Kasumi-1 (cell line): ENCODE results near the gene SPG11.
"Not testable (repeated sequence)": the region's sequence is repeated elsewhere in the genome, so short reads cannot be mapped to it uniquely, and the experiment has no call there.

Experiments
- DNase-seq, 2 experiments: peaks; one replicate each; lab custom pipeline; 2025; lab: John Stamatoyannopoulos, UW

The SPG11 gene

DNA sequence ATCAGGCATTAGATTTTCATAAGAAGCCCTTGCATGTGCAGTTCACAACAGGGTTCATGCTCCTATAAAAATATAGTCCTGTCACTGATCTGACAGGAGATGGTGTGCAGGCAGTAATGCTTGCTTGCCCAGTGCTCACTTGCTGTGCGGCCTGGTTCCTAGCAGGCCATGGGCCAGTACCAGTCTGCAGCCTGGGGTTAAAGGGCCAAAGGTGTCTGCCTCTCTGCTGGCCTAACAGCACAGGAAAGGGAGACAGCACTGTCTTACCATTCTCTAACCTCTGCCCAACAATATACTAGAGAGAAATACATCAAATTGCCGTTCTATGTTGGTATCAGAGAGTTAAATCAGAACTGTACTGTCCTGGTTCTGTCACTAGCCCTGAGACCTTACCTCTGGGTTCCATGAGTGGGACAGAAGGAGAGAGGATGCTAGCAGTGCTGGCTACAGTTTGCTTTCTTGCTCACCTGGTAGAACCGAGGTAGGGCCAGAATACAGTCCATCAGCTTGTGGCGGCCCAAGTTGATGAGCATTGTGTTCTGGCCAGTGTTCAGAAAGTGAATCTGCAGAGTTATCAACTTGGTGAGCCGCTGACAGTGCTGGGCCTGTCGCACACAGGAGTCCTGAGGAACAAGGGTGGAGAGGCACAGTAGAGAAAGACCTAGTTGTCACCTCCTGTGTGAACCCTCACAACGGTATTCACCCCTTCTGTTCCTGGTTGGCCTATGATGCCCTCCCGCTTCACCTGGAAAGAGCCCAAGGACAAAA lies 97.9 kb downstream of the SPG11 start:
- DNase-seq: no peak

- not testable (repeated sequence) for DNase-seq
Measured at GRCh38 chr15:44560926-44561325, 102.5 kb downstream of the SPG11 start.

GRCh38 chr15:44554934-44555723 lies 108.3 kb downstream of the SPG11 start:
- no peak for DNase-seq

DNA sequence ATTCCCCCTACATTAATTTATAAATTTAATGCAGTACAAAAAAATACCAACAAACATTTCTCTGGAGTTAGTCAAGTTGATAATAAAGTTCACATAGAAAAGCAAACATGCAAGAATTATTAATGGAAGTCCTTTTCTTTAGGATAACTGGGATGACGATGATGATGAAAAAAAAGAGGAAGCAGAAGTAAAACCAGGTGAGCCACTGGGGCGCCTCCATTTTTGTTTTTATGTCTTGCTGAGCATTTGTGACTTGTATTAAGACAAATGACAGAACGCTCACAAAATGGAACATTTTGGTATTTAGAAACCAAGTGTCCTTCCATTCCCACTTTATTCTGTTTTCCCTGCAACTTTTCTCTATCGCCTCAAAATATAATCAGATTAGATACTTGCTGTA lies 112.7 kb downstream of the SPG11 start:
- DNase-seq: no peak

GRCh38 chr15:44550256-44550655 lies 113.2 kb downstream of the SPG11 start:
- DNase-seq: no peak

DNA sequence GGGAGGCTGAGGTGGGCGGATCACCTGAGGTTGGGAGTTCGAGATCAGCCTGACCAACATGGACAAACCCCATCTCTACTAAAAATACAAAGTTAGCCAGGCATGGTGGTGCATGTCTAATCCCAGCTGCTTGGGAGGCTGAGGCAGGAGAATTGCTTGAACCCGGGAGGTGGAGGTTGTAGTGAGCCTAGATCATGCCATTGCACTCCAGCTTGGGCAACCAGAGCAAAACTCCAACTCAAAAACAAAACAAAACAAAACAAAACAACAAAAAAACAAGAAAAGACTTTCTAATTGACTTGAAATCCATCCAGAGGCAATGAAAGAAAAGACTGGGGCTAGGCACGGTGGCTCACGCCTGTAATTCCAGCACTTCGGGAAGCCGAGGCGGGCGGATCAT lies 114.3 kb downstream of the SPG11 start:
- DNase-seq: not testable (repeated sequence)

DNA sequence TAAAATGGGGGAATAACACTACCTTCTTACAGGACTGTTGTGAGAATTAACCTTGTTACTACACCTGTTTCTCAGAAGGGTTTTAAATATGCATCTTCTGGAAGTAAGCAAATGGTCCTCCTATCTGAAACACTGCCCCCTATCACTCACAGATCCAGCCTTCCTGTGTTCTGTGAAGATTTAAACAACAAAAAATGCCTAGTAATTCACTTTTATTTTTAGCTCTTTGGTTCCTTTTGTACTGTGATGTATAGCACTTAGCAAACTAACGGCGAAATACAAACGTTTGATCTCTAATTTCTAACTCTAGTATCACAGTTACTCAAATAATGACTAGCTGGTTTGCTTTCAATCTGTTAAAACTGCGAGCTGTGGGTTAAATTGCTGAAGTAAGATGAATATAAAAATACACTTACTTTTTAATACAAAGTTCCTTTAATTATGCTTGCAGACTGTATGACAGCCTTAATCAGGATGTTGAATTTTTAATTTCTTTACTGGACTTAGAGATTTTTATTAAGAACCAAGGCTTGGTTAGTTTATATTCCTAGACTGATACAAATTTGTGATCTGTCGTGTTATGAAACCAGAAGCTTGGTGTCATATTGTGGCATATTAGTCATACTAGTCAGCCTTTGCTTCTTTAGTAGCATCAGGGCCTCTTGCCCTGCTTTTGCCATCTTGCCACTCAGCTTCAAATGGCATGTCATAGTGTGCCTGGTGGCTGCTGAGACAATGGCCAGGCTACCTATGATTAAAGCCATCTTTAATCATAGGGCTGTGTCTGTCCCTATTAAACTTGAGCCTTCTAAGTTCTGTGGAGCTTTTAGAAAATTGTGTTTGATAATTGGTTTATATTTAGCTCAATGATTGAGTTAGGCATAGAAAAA lies 117.3 kb downstream of the SPG11 start:
- DNase-seq: peak in 1 of 2 experiments; percentile 20

GRCh38 chr15:44544745-44545144 lies 118.7 kb downstream of the SPG11 start:
- not testable (repeated sequence) for DNase-seq

DNA sequence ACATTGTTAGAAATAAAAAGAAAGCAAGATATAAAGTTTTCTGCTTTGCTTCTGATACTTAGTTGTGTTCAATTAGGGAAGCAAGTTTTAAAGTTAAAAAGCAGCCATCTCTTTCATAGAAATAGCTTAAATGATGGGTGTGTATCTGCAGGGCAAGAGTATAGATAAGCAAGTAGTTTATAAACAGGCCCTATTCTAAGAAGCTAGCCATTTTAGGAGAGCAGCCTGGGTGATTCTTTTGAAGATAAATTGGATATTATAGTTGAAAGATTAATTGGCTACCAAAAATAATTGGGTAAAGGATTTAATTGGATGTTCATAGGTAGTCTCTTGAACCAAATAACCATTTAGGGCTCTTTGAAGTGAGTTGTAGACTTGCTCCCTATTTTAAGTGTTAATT lies 120.9 kb downstream of the SPG11 start:
- no peak for DNase-seq

DNA sequence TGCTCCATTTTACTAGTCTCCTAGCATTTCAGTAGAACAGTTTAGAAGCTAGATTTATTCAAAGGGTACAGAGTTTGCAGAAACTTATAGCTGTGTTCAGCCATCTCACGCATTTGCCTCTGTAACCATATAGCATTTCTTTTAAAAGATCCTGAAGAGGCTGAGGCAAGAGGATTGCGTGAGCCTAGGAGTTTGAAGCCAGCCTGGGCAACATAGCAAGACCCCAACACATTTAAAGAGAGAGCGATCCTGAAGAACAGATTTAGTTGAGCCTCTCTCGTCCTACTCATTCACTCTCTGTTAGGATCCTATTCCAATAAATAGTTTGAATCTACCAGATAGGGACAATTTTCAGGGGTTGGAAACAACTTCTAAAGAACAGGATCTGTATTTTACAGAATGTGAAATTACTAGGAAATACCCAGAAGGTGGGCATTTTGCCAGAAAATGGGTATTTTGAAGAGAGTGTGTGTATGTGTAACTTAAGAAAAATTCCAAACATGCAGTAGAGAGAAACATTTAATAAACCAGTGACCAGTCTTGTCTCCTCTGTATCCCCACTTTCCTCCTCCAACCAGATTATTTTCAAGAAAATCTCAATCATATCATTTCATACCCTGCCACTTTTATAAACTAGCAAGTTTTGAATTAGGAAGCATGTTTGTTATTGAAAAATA lies 122.0 kb downstream of the SPG11 start:
- DNase-seq: no peak

DNA sequence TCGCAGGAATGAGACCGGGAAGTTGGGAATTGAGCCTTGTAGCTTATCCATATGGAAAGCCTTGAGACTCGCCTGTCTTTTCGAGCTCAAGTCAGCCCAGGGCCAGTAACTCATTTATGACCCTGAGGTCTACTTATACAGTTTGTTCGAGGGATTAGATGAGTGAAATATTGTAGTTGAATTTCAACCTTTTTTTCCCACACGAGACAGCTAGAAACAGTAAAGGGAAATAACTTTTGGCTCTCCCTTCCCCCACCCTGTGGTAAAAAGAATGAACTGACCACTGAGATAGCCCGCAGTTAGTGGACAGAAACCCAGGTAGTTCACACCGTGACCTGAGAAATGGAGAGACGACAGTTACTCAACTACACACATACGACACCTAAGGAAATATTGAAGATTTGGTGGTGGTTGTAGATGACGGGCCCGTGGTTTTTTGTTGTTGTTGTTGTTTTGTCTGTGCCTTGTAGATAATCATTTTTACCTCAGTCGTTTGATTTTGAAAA lies 125.7 kb downstream of the SPG11 start:
- DNase-seq: no peak

GRCh38 chr15:44536962-44537734 lies 126.3 kb downstream of the SPG11 start, which contains the start of gene EIF3J:
TSS of gene EIF3J (plus strand) at chr15:44537147. CDS start at chr15:44537195, 48 bp downstream.
- DNase-seq: peak; percentile 78 to 80

GRCh38 chr15:44536302-44536961 lies 127.0 kb downstream of the SPG11 start:
- DNase-seq: peak in 1 of 2 experiments; percentile 76

- no peak for DNase-seq
Measured at GRCh38 chr15:44535523-44536301, 127.8 kb downstream of the SPG11 start.

DNA sequence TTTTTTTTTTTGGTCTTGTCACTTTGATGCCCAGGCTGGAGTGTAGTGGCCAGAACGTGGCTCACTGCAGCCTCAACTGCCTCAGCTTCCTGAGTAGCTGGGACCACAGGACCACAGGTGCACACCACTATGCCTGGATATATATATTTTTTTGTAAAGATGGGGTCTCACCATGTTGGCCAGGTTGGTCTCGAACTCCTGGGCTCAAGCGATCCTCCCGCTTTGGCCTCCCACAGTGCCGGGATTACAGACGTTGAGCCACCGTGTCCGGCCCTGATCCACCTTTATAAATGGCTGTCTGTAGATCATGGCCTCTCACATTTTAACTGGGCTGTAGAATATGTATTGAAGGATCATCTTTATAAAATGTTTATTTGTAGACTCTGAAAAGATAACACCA lies 128.4 kb downstream of the SPG11 start:
- DNase-seq: no peak

DNA sequence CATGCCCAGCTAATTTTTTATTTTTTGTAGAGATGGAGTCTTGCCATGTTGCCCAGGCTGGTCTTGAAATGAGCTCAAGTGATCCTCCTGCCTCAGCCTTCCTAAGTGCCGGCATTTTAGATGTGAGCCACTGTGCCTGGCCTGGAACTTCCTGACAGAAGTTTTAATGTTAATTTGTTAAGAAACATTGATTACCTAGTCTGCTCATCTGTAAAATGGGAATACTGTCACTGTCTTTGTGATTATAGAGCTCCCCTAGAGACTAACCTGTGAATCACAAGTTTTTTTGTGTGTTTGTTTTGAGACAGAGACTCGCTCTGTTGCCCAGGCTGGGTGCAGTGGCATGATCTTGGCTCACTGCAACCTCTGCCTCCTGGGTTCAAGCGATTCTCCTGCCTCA lies 130.8 kb downstream of the SPG11 start:
- DNase-seq: no peak

DNA sequence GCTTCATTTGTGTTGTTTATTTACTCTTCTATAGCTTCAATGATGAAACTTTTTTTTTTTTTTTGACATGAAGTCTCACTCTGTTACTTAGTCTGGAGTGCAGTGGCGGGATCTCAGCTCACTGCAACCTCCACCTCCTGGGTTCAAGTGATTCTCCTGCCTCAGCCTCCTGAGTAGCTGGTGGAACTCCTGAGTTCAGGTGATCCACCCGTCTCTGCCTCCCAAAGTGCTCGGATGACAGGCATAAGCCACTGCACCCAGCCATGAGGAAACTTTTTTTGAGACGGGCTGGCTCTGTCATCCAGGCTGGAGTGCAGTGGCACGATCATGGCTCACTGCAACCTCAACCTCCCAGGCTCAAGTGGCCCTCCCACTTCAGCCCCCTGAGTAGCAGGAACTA lies 131.2 kb downstream of the SPG11 start:
- DNase-seq: not testable (repeated sequence)

DNA sequence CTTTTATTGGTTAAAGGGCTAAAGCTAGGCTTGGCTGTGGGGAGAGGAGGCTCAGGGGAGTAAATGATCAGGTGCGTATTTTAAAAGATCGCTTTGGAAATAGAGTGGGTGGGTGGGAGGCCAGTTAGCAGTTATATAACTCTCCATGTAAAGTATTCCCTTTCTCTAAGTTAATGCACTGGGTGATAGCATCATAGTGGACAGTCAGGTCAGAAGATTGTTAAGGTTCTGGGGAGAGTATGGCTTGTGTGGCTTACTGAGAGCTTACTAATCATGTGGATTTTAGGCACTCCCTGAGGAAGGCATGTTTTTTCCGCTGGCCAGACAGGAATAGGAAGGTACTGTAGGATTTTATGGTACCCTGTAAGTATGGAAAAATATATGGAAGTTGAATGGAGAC lies 132.8 kb downstream of the SPG11 start:
- DNase-seq: no peak
